HCT116 (cell line): ENCODE measurements around the gene STAG1. TPM values are rescaled to one million over a fixed set of nuclear protein-coding genes. Genes with fewer than 3 reads are reported as not detected.

Experiments used
- ATAC-seq: fragments of 200-7000 bp; cut with Tn5 transposase; 2 replicates; pipeline ENCODE4 v1.9.1; 2020; ENCODE audit warnings: mild to moderate bottlenecking, moderate library complexity
- BruUV-seq: library from RNA; stranded (reverse); fragments of 400-500 nt; replicated peaks from 2 replicates; lab custom pipeline; 2021; lab: Mats Ljungman, UMichigan
- CTCF ChIA-PET: fragments of 300-600 bp; sonication (Branson Sonifier 250); formaldehyde crosslinking; loops from one replicate; lab custom pipeline; 2021; ENCODE audit warnings: antibody characterized with exemption; lab: Charles Lee
- POLR2A ChIA-PET: fragments of 300-600, 350-600 bp; sonication (Branson Sonifier 250); formaldehyde crosslinking; loops from one replicate; lab custom pipeline; 2021; ENCODE audit warnings: antibody characterized with exemption; lab: Charles Lee
- RAD21 ChIA-PET, 2 experiments: fragments of 300-600 bp; sonication (Branson Sonifier 250); formaldehyde crosslinking; loops; one replicate each; lab custom pipeline; 2023; ENCODE audit warnings: low total read pairs in 2 of 2; ENCODE audit not compliant: uncharacterized antibody in 2 of 2, unreplicated experiment in 2 of 2, low non-redundant PET in 1 of 2; lab: Charles Lee
- DNase-seq: peaks from one replicate; pipeline ENCODE4 v3.0.0-alpha.2; 2010; ENCODE audit warnings: low read depth, low spot score
- H2AFZ ChIP-seq: fragments of 200-600 bp; shearing (Covaris generic), sonication (generic); 2 replicates; pipeline ENCODE4 v1.6.1; 2017; ENCODE audit warnings: low read depth, mixed run types, mixed read lengths, antibody characterized with exemption, low read length; ENCODE audit not compliant: poor library complexity, severe bottlenecking
- H3K27ac ChIP-seq: 2 replicates; pipeline ENCODE4 v1.5.1; 2012; ENCODE audit warnings: low read depth, low read length
- H3K27me3 ChIP-seq: fragments of 200-600 bp; sonication (generic); 2 replicates; pipeline ENCODE4 v1.6.1; 2016; ENCODE audit warnings: mixed run types, low read length, mixed read lengths; ENCODE audit not compliant: insufficient read depth
- H3K36me3 ChIP-seq, 2 experiments: fragments of 200-500 bp in 1 of 2; fragments of 200-600 bp in 1 of 2; sonication (Bioruptor generic) in 1 of 2; sonication (generic) in 1 of 2; 2 replicates each; pipeline versions ENCODE4 v1.5.1 to v1.6.1; 2014 to 2016; ENCODE audit warnings: low read length in 2 of 2, inconsistent platforms in 1 of 2, mixed read lengths in 1 of 2, mixed run types in 1 of 2; ENCODE audit not compliant: insufficient read depth in 2 of 2, control insufficient read depth in 1 of 2
- H3K4me1 ChIP-seq, 2 experiments: fragments of 200-600 bp in 1 of 2; sonication (generic) in 1 of 2; 2 replicates each; pipeline versions ENCODE4 v1.5.1 to v1.6.1; 2012 to 2017; ENCODE audit warnings: low read length in 2 of 2, inconsistent platforms in 1 of 2, mild to moderate bottlenecking in 1 of 2, mixed read lengths in 1 of 2, mixed run types in 1 of 2, moderate library complexity in 1 of 2; ENCODE audit not compliant: insufficient read depth in 2 of 2, control insufficient read depth in 1 of 2
- H3K4me2 ChIP-seq: fragments of 200-600 bp; sonication (generic); 2 replicates; pipeline ENCODE4 v1.6.1; 2017; ENCODE audit warnings: mixed run types, low read length, mixed read lengths
- H3K4me3 ChIP-seq, 2 experiments: fragments of 200-600 bp in 1 of 2; sonication (generic) in 1 of 2; replicated peaks in 1 of 2; 2 replicates each; pipeline ENCODE4 v1.5.1; 2011 to 2016; ENCODE audit warnings: low read length in 2 of 2, control low read depth in 1 of 2, low read depth in 1 of 2, mild to moderate bottlenecking in 1 of 2, mixed read lengths in 1 of 2, mixed run types in 1 of 2
- H3K79me2 ChIP-seq: fragments of 200-600 bp; sonication (generic); 2 replicates; pipeline ENCODE4 v1.6.1; 2017; ENCODE audit warnings: mild to moderate bottlenecking, mixed run types, low read length, moderate library complexity, mixed read lengths; ENCODE audit not compliant: insufficient read depth
- H3K9ac ChIP-seq: fragments of 200-600 bp; sonication (generic); 2 replicates; pipeline ENCODE4 v1.6.1; 2016; ENCODE audit warnings: low read length, mixed read lengths
- H3K9me2 ChIP-seq: fragments of 200-600 bp; sonication (generic), shearing (Covaris generic); 2 replicates; pipeline ENCODE4 v1.6.1; 2017; ENCODE audit warnings: mixed run types, mild to moderate bottlenecking, moderate library complexity; ENCODE audit not compliant: insufficient read depth
- H3K9me3 ChIP-seq, 2 experiments: fragments of 200-500 bp in 1 of 2; fragments of 200-600 bp in 1 of 2; sonication (Bioruptor generic) in 1 of 2; sonication (generic) in 1 of 2; 2 replicates each; pipeline ENCODE4 v1.6.1; 2014 to 2017; ENCODE audit warnings: low read length in 2 of 2, mixed read lengths in 2 of 2, inconsistent platforms in 1 of 2, low read depth in 1 of 2, mild to moderate bottlenecking in 1 of 2, mixed run types in 1 of 2, moderate library complexity in 1 of 2; ENCODE audit not compliant: control insufficient read depth in 1 of 2, insufficient read depth in 1 of 2
- H4K20me1 ChIP-seq: fragments of 200-600 bp; sonication (generic), shearing (Covaris generic); 2 replicates; pipeline ENCODE4 v1.6.1; 2017; ENCODE audit warnings: mixed run types, mild to moderate bottlenecking, moderate library complexity; ENCODE audit not compliant: insufficient read depth
- ATF3 ChIP-seq: IDR thresholded peaks from 2 replicates; pipeline ENCODE4 v1.6.1; 2012
- CEBPB ChIP-seq: IDR thresholded peaks from 2 replicates; pipeline ENCODE4 v1.6.1; 2012; ENCODE audit warnings: low read depth
- CTCF ChIP-seq, 3 experiments: fragments of 200-600 bp in 1 of 3; sonication (generic) in 1 of 3; IDR thresholded peaks in 2 of 3; conservative IDR thresholded peaks in 1 of 3; 2 replicates each; pipeline ENCODE4 v1.5.1; 2012 to 2017; ENCODE audit warnings: low read depth in 2 of 3, low read length in 2 of 3, antibody characterized with exemption in 1 of 3, borderline replicate concordance in 1 of 3, control low read depth in 1 of 3, mild to moderate bottlenecking in 1 of 3, mixed read lengths in 1 of 3, mixed run types in 1 of 3, moderate library complexity in 1 of 3; ENCODE audit not compliant: insufficient read depth in 1 of 3
- EGR1 ChIP-seq: IDR thresholded peaks from 2 replicates; pipeline ENCODE4 v1.6.1; 2012; ENCODE audit warnings: low read depth
- ELF1 ChIP-seq: IDR thresholded peaks from 2 replicates; pipeline ENCODE4 v1.6.1; 2012; ENCODE audit warnings: low read depth, borderline replicate concordance
- FOSL1 ChIP-seq: IDR thresholded peaks from 2 replicates; pipeline ENCODE4 v1.6.1; 2012; ENCODE audit warnings: low read depth
- POLR2A ChIP-seq: IDR thresholded peaks from 2 replicates; pipeline ENCODE4 v1.7.0; 2011; ENCODE audit warnings: borderline replicate concordance; ENCODE audit not compliant: insufficient read depth, insufficient read length; ENCODE audit errors: extremely low read depth
- POLR2AphosphoS5 ChIP-seq: IDR thresholded peaks from 2 replicates; pipeline ENCODE4 v1.6.1; 2011; ENCODE audit warnings: mild to moderate bottlenecking, low read depth, low read length, moderate library complexity
- RAD21 ChIP-seq: IDR thresholded peaks from 2 replicates; pipeline ENCODE4 v1.6.1; 2012; ENCODE audit warnings: low read depth, mild to moderate bottlenecking
- SIN3A ChIP-seq: IDR thresholded peaks from 2 replicates; pipeline ENCODE4 v1.6.1; 2012; ENCODE audit warnings: low read depth
- YY1 ChIP-seq: IDR thresholded peaks from 2 replicates; pipeline ENCODE4 v1.6.1; 2011; ENCODE audit warnings: low read length, low read depth, moderate library complexity, mild to moderate bottlenecking; ENCODE audit not compliant: insufficient replicate concordance; ENCODE audit errors: extremely low read depth
- ZFX ChIP-seq: fragments of 450-650 bp; IDR thresholded peaks from 2 replicates; pipeline ENCODE4 v1.6.1; 2017
- intact Hi-C: fragments of 100-400 bp; cut with micrococcal nuclease; formaldehyde crosslinking; loops from 2 replicates; pipeline ENCODE4 v1.10.0; 2022
- total RNA-seq: library from RNA; stranded (reverse); gene quantifications from one replicate; pipeline ENCODE4 v1.2.1, GENCODE V29; 2021; ENCODE audit not compliant: unreplicated experiment
- TF ChIP-seq, protein P1 (sequence below): IDR thresholded peaks from 2 replicates; pipeline ENCODE4 v1.6.1; 2012; ENCODE audit warnings: low read depth

The STAG1 gene
- total RNA-seq, 1 experiment from 2014 or later = 29.4 TPM

DNA sequence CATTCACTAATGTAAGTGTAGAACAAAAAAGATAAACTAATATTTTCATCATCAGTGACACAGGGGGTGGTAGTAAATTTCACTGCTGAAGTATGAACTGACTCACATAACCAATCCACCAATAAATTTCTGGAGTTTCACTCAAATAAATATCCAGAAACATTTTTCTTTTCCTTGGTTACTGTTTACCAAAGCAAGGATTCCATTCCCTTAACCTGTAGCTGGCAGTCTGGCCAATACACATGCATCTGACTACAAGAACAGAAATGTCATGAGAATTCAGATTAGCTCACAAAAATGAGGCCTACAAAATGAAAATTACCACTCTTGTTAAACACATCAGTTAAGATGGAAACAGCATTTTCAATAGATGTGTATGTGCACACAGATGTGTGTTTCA lies 80.3 kb downstream of the STAG1 start (continued):
- TF ChIP-seq CTCF (IDR thresholded peaks at IDR 0.05 in 2 of 3, conservative IDR thresholded peaks at IDR 0.05 in 1 of 3; ENCODE audit: borderline replicate concordance in 1 of 3, insufficient read depth in 1 of 3, low read depth in 2 of 3, low read length in 2 of 3) (no peak), EGR1 (no peak)
- TF ChIP-seq, protein P1, sequence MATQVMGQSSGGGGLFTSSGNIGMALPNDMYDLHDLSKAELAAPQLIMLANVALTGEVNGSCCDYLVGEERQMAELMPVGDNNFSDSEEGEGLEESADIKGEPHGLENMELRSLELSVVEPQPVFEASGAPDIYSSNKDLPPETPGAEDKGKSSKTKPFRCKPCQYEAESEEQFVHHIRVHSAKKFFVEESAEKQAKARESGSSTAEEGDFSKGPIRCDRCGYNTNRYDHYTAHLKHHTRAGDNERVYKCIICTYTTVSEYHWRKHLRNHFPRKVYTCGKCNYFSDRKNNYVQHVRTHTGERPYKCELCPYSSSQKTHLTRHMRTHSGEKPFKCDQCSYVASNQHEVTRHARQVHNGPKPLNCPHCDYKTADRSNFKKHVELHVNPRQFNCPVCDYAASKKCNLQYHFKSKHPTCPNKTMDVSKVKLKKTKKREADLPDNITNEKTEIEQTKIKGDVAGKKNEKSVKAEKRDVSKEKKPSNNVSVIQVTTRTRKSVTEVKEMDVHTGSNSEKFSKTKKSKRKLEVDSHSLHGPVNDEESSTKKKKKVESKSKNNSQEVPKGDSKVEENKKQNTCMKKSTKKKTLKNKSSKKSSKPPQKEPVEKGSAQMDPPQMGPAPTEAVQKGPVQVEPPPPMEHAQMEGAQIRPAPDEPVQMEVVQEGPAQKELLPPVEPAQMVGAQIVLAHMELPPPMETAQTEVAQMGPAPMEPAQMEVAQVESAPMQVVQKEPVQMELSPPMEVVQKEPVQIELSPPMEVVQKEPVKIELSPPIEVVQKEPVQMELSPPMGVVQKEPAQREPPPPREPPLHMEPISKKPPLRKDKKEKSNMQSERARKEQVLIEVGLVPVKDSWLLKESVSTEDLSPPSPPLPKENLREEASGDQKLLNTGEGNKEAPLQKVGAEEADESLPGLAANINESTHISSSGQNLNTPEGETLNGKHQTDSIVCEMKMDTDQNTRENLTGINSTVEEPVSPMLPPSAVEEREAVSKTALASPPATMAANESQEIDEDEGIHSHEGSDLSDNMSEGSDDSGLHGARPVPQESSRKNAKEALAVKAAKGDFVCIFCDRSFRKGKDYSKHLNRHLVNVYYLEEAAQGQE = no peak

GRCh38 chr3:136670166-136670565 lies 82.0 kb downstream of the STAG1 start:
- Histone ChIP-seq H3K27ac (no peak overlapping the region), H2AFZ (no peak overlapping the region), H4K20me1 (no peaks in the 10 kb centered on the region), H3K4me2 (peak overlapping the region; percentile 44; the same call in 1 of the 2 replicates), H3K9me2 (no peaks in the 10 kb centered on the region), H3K4me3 (no peak overlapping the region), H3K27me3 (no peaks in the 10 kb centered on the region), H3K4me1 (peaks cover 0 to 24% of the 10 kb centered on the region in 2 experiments; a peak in 2 of 4 replicates), H3K9ac (no peak overlapping the region), H3K79me2 (peaks cover 87% of the 10 kb centered on the region), H3K36me3 (no peaks in the 10 kb centered on the region), H3K9me3 (no peaks in the 10 kb centered on the region)
- no peak for ATAC-seq
- ChIA-PET POLR2A (no interaction called here), RAD21 (no interaction called here), CTCF (no interaction called here)
- intact Hi-C loops = no loop called here
- no peak for DNase-seq
- BruUV-seq = no TSS peak
- TF ChIP-seq POLR2AphosphoS5 (no peak), RAD21 (no peak), ZFX (no peak), FOSL1 (no peak), CTCF (IDR thresholded peaks at IDR 0.05 in 2 of 3, conservative IDR thresholded peaks at IDR 0.05 in 1 of 3; ENCODE audit: borderline replicate concordance in 1 of 3, insufficient read depth in 1 of 3, low read depth in 2 of 3, low read length in 2 of 3) (no peak), POLR2A (no peak), ELF1 (no peak), ATF3 (no peak), CEBPB (no peak), YY1 (no peak), EGR1 (no peak), SIN3A (no peak)
- TF ChIP-seq, protein P1 = no peak
